Renal pelvis (tissue), 4 donors: Measurements from ENCODE around the gene AMBP. TPM values are rescaled to one million over a fixed set of nuclear protein-coding genes. Genes with fewer than 3 reads are reported as not detected.
A peak's percentile ranks its signal among the peaks of the same experiment; 100 is the strongest.

Experiments used
- DNase-seq: peaks from one replicate; pipeline ENCODE4 v3.0.0-alpha.2; 2013
- polyA plus RNA-seq, 3 donors: library from polyadenylated mRNA; unstranded; fragments of 120-200 nt; gene quantifications; one replicate each; pipeline ENCODE4 v1.2.1, GENCODE V29; 2013; ENCODE audit not compliant: insufficient read length in 3 of 3

The AMBP gene
- polyA plus RNA-seq, 3 donors = 1.5 to 2.2 (median 1.9) TPM

GRCh38 chr9:114116126-114116747, 38.1 kb upstream of the AMBP start:
- DNase-seq = no peak

GRCh38 chr9:114115654-114116125, 37.6 kb upstream of the AMBP start:
- DNase-seq = no peak

GRCh38 chr9:114114364-114114763, 36.3 kb upstream of the AMBP start:
- no peak for DNase-seq

GRCh38 chr9:114112778-114113584, 34.9 kb upstream of the AMBP start:
- DNase-seq = no peak

GRCh38 chr9:114112325-114112724, 34.2 kb upstream of the AMBP start:
- DNase-seq = no peak

- DNase-seq = no peak
These were observed 32.1 kb upstream of the AMBP start for GRCh38 chr9:114110180-114110579.

GRCh38 chr9:114109124-114109523, 31.0 kb upstream of the AMBP start:
- no peak for DNase-seq

GRCh38 chr9:114108016-114108833, 30.1 kb upstream of the AMBP start:
- DNase-seq = peak; percentile 70

GRCh38 chr9:114107286-114108001, 29.3 kb upstream of the AMBP start:
- DNase-seq = no peak

GRCh38 chr9:114105236-114105635, 27.1 kb upstream of the AMBP start:
- DNase-seq = no peak

- DNase-seq = no peak
These were observed 24.4 kb upstream of the AMBP start for GRCh38 chr9:114102484-114102883.

- no peak for DNase-seq
These were observed 22.4 kb upstream of the AMBP start for GRCh38 chr9:114100536-114100935.

- DNase-seq = no peak
These were observed 21.7 kb upstream of the AMBP start for GRCh38 chr9:114099669-114100270.

- DNase-seq = peak; percentile 92
These were observed 21.0 kb upstream of the AMBP start, which contains the start of gene KIF12 for GRCh38 chr9:114098936-114099668. TSS of gene KIF12 (minus strand) at chr9:114099292. CDS start at chr9:114099276, 16 bp downstream.

GRCh38 chr9:114098021-114098935, 20.2 kb upstream of the AMBP start:
- no peak for DNase-seq

GRCh38 chr9:114097613-114098020, 19.5 kb upstream of the AMBP start:
- no peak for DNase-seq

GRCh38 chr9:114096866-114097612, 18.9 kb upstream of the AMBP start:
- no peak for DNase-seq

- no peak for DNase-seq
These were observed 18.0 kb upstream of the AMBP start for GRCh38 chr9:114096041-114096511.
